Measurements from ENCODE around the gene ARMH4. TPM values are rescaled to one million over a fixed set of nuclear protein-coding genes. Genes with fewer than 3 reads are reported as not detected.
A peak's percentile ranks its signal among the peaks of the same experiment; 100 is the strongest.

The ARMH4 gene
- total RNA-seq, 2 donors from 2014 or later = 1.0 TPM; not detected in 1

DNA sequence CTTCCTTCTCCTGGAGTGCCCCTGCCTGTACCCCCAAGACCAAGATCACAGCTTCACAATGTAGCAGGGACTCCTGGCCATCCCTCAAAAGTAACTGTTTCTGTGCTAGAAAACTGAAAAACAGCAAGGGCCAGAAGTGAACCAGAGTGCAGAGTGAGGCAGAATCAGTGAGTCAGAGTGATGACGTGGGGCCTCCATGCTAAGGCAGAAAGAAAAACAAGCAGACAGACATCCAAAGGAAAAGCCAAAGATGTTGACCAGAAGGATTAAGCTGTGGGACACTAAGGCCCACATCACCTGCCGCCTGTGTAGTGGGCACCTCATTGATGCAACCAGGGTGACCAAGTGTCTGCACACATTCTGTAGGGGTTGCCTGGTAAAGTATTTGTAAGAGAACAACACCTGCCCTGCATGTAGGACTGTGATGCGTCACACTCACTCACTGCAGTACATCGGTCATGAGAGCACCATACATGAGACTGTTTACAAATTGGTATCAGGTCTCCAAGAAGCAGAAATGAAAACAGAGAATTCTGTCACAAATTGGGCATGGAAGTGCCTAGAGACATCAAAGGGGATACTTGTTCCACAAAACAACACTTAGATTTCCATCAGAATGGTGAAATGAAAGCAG lies 51.2 kb downstream of the ARMH4 start:
- WGBS, 2 donors = 81 to 82% methylated on average over 4 of the region's 4 CpGs
- intact Hi-C loops (cut with DNase I) = loop anchor here (10.0 kb wide), 1 partner anchor 64 kb away; no protein-coding TSS in a partner anchor

DNA sequence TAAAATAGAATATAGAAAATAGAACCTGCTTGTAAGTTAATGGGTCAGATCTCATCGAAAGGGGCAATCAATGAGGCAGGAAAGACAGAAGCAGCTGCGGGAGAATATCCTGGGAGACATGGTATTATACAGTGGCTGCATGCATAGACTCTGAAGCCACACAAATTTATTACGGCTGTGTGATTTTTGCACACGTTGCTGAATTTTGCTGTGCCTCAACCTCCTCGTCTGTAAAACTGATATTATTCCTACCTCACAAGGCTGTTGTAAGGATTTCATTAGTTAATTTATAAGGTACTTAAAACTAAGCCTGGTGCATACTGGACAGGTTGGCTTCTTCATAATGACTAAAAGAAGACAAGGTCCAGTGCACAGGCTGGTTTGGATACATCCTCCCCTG lies 52.3 kb downstream of the ARMH4 start:
- Histone ChIP-seq H3K9me3 (no peaks in the 10 kb centered on the region), H3K4me3 (no peak overlapping the region), H3K27ac (no peak overlapping the region), H3K36me3 (replicated peaks in 1 of 2; ENCODE audit: insufficient read depth in 1 of 2, low read depth in 2 of 2) (no peaks in the 10 kb centered on the region), H3K4me1 (no peaks in the 10 kb centered on the region), H3K27me3 (no peaks in the 10 kb centered on the region)
- ATAC-seq (no peak), DNase-seq (no peak)
- WGBS, 2 donors = 70 to 77% methylated on average over 5 of the region's 5 CpGs
- intact Hi-C loops (cut with DNase I) = loop anchor here (10.0 kb wide), 1 partner anchor 65 kb away; no protein-coding TSS in a partner anchor
- TF ChIP-seq, protein P1, sequence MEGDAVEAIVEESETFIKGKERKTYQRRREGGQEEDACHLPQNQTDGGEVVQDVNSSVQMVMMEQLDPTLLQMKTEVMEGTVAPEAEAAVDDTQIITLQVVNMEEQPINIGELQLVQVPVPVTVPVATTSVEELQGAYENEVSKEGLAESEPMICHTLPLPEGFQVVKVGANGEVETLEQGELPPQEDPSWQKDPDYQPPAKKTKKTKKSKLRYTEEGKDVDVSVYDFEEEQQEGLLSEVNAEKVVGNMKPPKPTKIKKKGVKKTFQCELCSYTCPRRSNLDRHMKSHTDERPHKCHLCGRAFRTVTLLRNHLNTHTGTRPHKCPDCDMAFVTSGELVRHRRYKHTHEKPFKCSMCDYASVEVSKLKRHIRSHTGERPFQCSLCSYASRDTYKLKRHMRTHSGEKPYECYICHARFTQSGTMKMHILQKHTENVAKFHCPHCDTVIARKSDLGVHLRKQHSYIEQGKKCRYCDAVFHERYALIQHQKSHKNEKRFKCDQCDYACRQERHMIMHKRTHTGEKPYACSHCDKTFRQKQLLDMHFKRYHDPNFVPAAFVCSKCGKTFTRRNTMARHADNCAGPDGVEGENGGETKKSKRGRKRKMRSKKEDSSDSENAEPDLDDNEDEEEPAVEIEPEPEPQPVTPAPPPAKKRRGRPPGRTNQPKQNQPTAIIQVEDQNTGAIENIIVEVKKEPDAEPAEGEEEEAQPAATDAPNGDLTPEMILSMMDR (IDR thresholded peaks at IDR 0.05) = no peak
- TF ChIP-seq POLR2A (IDR thresholded peaks at IDR 0.05) = no peak

More for the DNA sequence above, 51.2 kb downstream of the ARMH4 start:
- Histone ChIP-seq H3K4me3 (no peak overlapping the region), H3K9me3 (no peaks in the 10 kb centered on the region), H3K4me1 (no peaks in the 10 kb centered on the region), H3K36me3 (replicated peaks in 1 of 2; ENCODE audit: insufficient read depth in 1 of 2, low read depth in 2 of 2) (no peaks in the 10 kb centered on the region), H3K27ac (no peak overlapping the region), H3K27me3 (no peaks in the 10 kb centered on the region)
- TF ChIP-seq POLR2A (IDR thresholded peaks at IDR 0.05) = no peak
- TF ChIP-seq, protein P1 (IDR thresholded peaks at IDR 0.05) = no peak
- DNase-seq (no peak), ATAC-seq (no peak)

DNA sequence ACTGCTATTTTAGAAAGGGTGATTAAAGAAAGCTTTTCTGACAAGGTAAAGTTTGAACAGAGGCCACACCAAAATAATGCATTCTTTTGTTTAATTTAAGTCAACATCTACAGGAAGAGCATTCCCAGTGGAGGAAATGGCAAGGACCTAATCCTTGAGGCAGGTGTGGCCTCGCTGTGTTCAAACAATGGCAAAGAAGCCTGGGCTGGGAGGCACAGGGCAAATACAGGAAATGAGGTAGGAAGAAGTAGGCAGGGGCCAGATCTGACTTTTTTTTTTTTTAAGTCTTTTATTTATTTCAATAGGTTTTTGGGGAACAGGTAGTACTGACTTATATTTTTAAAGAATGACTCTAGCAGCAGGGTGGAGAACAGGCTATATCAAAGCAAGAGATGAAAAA lies 53.5 kb downstream of the ARMH4 start:
- no peaks in the 10 kb centered on the region for H3K27me3 ChIP-seq
- H3K36me3 ChIP-seq (replicated peaks in 1 of 2; ENCODE audit: insufficient read depth in 1 of 2, low read depth in 2 of 2) = no peaks in the 10 kb centered on the region
- DNase-seq (no peak), ATAC-seq (peak; percentile 38)
- peak overlapping the region in 1 of 4 donors; percentile 39 for H3K27ac ChIP-seq
- no peaks in the 10 kb centered on the region for H3K4me1 ChIP-seq
- WGBS, 2 donors = 54 to 57% methylated on average over 1 of the region's 1 CpG
- intact Hi-C loops (cut with DNase I) = no loop called here
- H3K9me3 ChIP-seq = no peaks in the 10 kb centered on the region
- H3K4me3 ChIP-seq = no peak overlapping the region
- TF ChIP-seq, protein P1 (IDR thresholded peaks at IDR 0.05) = no peak
- no peak for TF ChIP-seq POLR2A (IDR thresholded peaks at IDR 0.05)

DNA sequence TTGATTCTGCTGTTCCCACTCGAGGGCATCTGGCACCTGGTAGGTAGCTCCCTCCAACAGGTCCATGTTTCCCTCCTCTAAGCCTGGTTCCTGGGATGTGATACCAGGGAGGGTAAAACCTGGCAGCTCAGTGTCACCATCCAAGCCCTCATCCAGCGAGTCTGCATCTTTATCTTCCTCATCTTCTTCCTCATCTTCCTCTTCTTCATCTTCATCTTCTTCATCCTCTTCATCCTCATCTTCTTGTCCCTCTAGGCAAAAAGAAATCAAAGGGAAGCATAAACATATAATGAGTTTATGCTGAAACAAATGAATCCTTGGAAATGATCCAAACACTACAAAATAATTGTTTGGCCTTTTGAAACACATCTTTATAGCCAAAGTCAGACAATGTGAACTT lies 55.3 kb downstream of the ARMH4 start:
- TF ChIP-seq, protein P1 (IDR thresholded peaks at IDR 0.05) = no peak
- no peak for TF ChIP-seq POLR2A (IDR thresholded peaks at IDR 0.05)
- no peak overlapping the region for H3K4me3 ChIP-seq
- no peak overlapping the region for H3K27ac ChIP-seq
- H3K9me3 ChIP-seq = no peaks in the 10 kb centered on the region
- no peaks in the 10 kb centered on the region for H3K36me3 ChIP-seq (replicated peaks in 1 of 2; ENCODE audit: insufficient read depth in 1 of 2, low read depth in 2 of 2)
- DNase-seq (no peak), ATAC-seq (no peak)
- 56 to 65% methylated on average over 2 of the region's 2 CpGs for WGBS, 2 donors
- intact Hi-C loops (cut with DNase I) = no loop called here
- no peaks in the 10 kb centered on the region for H3K27me3 ChIP-seq
- no peaks in the 10 kb centered on the region for H3K4me1 ChIP-seq
